ENCODE measurements around the gene MACROD2.
"Not testable (repeated sequence)": the region's sequence is repeated elsewhere in the genome, so short reads cannot be mapped to it uniquely, and the experiment has no call there.

MACROD2 gene

DNA sequence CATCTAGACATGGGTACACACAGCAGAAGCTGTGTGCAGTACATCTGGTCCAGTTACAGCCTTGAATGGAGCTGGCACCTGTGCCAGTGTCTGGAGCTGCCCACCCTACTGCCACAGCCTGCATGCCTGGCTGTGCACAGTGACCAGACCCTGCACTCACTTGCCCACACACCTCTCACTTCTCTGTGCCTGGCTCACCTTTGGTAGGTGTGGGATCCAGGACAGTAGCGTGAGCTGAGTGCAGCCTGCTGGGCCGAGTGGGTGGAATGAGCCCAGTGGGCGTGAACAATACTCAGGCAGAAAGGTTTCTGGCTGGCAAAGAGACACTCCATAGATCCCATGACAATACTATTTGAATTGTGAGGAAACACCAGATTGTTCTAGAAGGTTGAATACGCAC lies 1181.6 kb downstream of the MACROD2 start:
- no peak for DNase-seq (ENCODE audit: low spot score)

DNA sequence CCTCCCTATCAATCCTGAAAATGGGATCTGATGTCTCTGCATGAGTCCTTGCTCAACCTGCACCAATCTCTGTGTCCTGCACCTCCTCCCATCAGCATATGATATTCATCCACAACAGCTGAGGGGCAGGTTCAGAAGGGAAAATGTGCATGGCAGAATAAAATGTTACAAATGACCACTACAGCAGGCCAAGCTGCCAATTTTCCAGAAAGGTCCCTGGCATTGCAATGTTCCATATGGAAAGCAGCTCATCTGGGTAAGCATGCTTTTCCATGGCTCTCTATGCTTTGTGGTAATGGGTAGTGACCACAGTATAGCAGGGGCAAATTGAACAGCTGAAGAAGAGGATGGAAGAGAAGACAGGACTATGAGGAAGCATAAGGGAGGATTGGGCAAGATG lies 1183.3 kb downstream of the MACROD2 start:
- DNase-seq (ENCODE audit: low spot score) = no peak

DNA sequence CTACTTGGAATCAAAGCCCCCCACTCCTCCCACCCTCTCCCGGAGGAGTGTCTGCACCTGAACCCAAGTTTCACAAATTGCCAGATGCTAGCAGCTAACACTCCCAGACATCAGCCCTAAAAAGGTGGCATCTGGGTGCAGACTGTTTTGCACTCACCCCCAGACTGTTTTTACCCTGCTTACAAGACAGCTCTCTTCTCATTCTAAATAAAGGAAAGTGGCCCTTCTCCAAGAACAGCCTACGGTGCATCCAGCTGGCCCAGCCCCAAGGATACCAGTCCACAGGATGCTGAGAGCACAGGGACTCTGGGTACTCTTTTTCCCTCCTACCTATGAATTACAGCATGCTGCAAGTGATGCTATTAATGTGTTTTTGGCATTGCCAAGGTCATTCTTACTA lies 1184.1 kb downstream of the MACROD2 start:
- no peak for DNase-seq (ENCODE audit: low spot score)

DNA sequence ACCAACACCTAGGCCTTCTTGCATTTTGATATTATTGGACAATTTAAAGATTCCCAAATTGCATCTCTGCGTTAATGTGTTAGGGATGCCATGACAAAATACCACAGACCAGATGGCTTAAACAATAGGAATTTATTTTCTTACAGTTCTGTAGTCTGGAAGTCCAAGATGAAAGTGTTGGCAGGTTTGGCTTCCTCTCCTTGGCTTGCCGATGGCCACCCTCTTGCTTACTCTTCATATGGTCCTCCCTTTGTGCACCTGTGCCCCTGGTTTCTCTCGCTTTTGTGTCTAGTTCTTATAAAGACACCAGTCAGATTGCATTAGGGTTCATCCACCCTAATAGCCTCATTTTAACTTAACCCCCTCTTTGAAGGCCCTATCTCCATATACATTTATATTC lies 1184.5 kb downstream of the MACROD2 start:
- DNase-seq (ENCODE audit: low spot score) = no peak

DNA sequence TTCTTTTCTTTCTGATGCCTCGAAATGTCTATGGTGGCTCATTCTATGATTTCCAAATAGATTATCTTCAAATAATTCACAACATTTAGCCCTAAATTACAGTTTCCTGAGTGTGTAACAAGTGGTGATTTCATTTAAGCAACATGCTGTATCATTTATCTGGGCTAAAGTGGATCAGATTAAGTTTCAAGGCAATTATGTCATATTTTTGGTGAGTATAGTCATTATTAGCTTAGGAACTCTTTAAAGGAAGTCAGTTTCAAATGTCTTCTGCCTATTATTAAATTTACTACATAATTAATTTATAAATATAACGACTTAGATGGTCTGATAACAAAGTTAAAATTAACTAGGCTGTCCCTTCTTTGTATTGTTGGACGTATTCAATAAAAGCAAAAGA lies 1190.0 kb downstream of the MACROD2 start:
- DNase-seq (ENCODE audit: low spot score) = no peak

DNA sequence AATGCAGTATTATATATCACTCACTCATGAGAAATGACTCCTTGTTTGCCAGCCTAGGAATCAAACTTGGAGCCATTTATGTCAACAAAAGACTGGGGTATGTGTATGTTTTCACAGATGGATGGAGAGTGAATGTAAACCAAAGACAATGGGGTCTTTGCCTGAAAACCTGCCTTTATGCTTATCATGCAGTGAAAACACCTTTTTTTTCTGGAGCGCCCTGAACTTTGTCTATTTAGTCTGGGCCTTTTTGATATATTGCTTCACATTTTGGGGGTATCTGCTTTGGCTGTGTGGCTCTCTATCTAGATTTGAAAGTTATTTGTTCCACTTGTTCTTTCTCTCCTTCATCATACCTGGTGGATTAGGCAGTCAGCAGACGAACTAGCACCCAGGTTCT lies 1190.6 kb downstream of the MACROD2 start:
- DNase-seq (ENCODE audit: low spot score) = no peak

DNA sequence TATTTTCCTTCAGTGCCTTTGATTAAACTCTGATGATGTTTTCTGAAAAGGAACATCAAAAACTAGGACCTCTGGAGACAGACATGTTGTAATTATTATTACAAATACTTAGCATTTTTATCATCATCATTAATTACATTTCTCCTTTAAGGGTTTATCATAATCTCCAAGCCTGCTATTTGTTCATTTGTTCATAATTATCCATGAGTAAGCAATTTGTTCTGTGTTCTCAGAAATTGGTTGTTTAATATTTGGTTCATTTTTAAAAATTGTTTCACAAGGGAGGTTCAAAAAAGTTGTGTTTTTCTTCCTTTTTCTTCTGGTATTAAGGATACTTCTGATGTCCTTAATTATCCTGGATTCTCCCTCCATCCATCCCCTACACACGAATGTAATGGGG lies 1192.3 kb downstream of the MACROD2 start:
- DNase-seq (ENCODE audit: low spot score) = no peak

DNA sequence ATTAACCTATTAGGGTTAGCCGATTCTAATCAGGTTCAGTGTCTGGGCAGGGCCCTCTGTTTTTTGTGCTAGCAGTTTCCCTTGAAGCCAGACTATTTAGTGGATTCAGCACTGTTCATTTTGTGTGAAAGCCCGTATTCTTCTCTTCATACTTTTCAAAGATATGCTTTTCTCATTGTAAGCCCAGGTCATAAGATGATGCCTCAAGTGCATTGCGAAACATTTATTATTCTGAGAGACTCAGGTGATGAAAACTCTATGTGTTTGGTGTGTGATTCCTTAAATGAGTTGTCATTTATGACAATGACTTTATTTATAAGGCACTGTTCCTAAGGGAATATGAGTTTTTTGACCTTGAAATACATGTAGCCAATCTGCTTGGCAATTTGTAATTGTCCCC lies 1193.1 kb downstream of the MACROD2 start:
- DNase-seq (ENCODE audit: low spot score) = no peak

DNA sequence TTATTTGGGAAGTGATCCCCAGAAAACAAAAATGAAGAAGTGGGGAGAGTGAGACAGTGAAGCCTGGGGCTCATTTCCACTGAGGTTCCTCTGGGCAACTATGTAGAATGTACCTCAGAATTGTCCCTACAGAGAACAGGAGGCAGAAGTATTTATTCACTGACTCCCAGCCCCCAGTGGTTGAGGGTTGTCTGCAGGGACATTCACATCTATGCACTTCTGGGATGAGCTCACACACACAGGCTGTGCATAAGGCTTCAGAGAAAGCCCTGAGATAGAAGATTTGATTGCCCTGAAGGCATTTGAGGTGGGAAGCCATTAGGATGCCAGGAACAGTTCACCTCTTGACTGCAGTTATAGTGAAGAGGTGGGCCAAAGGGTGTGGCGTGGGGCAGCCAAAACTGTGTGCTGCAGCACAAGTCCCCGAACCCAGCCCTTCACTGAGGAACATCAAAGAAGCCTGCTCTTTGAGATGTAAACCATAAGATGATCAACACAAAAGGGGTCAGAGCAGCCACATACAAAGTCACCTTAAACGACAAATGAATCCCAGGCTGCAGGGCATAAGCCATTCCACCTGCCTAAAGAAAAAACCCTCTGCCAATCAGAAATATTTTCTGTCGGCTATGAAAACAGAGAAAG lies 1195.9 kb downstream of the MACROD2 start:
- no peak for DNase-seq (ENCODE audit: low spot score)

DNA sequence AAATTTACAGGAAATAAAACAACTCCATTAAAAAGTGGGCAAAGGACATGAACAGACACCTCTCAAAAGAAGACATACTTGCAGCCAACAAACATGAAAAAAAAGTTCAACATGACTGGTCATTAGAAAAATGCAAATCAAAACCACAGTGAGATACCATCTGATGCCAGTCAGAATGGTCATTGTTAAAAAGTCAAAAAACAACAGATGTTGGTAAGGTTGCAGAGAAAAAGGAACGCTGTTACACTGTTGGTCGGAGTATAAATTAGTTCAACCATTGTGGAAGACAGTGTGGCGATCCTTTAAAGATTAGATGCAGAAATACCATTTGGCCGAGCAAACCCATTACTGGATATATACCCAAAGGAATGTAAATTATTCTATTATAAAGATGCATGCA lies 1200.1 kb downstream of the MACROD2 start:
- DNase-seq (ENCODE audit: low spot score) = no peak

DNA sequence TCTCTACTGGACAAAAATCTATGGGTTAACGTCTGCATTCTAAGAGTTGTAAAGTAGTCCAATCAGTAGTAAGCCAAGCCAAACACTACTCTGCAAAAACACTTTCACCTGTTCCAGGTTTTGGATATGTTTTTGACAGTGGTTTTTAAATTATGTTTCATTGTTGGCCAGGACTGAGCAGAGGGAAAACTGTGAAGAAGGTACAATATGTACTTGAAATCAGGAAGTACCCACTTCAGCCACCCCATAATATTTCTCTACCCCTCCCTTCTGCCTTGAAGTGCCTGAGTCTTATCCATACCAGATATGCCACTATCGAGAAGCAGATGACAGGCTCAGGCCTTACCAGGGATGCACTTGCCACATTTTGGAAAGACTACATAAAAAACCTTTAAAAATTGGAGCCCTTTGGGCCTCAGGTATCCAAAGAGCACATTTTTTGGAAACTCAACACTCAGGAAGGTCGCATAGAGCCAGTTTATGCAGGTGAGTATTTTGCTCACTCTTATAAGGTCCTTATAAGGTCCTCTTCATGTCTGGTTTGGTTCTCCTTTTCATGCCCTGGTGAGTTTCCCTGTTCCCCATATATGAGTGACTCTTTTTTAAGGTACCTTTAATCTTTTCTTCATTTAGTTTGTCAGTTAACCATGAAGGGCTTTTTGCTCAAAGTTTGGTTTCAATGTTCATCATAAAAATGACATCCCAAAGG lies 1201.4 kb downstream of the MACROD2 start:
- DNase-seq (ENCODE audit: low spot score) = no peak

DNA sequence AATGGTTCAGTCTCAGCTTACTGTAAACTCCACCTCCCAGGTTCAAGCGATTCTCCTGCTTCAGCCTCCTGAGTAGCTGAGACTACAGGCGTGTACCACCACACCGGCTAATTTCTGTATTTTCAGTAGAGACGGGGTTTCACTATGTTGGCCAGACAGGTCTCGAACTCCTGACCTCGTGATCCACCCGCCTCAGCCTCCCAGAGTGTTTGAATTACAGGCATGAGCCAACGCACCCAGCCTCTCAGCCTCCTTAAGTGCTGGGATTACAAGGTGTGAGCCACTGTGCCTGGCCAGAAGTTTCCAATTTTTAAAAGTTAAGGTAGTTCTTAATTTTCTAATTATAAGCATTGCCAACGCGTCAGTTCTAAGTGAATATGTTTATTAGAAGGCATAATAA lies 1202.7 kb downstream of the MACROD2 start:
- not testable (repeated sequence) for DNase-seq (ENCODE audit: low spot score)

DNA sequence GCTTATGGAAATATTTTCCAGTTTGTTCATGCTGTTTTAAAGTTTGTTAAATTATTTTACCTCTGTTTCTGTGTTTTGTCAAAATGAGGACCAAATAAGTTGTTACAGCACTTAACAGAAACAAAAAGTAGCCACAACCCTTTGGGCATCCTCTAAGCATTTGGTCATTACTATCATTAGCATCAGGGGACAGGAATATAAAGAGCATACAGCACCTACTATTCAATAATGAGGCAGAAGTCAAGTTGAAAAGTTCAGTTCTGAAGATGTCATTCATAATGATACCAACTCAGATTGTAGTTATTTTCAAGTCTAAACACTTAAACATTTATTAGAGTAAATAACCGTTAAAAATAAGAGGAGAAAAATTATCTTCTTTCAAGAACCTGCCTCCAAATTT lies 1204.4 kb downstream of the MACROD2 start:
- DNase-seq (ENCODE audit: low spot score) = no peak

DNA sequence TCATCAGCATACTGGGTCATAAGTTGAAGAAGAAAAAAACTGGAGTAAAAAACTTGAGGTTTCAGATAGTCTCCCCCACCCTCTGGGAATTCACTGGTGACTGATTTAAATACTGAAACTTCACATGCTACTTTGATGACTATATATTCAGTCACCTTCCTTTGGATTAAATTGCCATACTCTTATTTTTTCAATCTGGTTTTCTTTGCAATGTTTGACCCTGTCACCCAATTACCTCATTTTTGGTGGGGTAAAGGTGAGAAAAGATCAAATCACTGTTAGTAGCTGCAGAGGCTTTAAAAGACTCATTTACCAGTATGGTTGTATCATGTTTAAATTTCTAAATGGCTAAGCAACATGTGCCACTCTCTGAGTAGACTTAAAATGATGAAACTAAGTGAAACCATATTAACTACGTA lies 1204.8 kb downstream of the MACROD2 start:
- DNase-seq (ENCODE audit: low spot score) = no peak

DNA sequence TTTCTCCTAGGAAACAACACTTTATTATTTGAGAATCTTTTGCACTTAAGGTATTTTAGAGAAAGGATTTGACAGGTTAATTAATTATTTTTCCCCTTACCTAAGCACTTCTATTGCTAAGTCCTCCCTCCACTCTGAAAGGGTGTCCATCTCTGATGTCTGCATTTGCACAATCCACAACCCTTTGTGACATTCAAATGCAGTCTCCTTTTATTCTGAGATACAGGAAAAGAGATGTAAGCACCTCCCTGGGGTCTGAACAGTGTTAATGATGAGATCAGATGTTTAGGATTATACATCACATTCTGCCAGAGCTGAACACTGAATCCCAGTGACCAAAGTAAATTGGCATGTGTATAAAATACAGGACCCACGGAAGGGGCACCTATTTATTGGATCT lies 1206.3 kb downstream of the MACROD2 start:
- DNase-seq (ENCODE audit: low spot score) = no peak

DNA sequence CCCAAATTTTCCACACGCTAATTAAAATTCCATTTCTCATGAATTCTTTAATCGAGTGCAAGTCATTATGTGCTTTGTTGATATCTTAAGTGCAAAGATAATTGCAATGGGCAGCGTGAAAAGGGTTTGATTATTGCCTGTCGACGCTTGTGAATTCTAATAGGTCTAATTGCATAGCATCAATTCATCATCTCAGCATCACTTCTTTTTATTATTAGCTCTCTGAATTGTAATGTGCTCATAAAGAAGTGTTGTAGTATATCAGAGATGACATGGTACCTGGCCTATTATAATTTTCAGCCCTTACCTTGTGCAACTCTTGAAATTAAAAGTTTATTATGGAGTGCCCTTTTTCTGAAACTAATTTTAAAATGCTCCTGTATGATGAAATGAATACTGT lies 1208.9 kb downstream of the MACROD2 start:
- DNase-seq (ENCODE audit: low spot score) = no peak

DNA sequence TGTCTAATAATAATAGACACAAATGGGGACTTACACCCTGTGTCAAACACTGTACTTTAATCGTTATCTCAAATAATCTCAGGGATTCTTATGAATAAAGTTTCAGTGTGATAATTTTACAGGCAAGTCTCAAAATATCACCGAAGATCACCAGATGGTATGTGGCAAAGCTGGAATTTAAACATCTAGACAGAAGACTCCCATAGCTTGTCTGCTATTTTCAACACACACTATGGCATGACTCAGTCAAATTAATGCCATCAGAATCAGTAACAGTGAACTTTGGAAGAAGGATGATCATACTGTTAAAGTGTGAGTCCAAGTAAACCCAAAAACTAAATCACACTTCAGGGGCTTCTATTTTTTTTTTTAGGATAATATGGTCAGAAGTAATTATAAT lies 1209.7 kb downstream of the MACROD2 start:
- no peak for DNase-seq (ENCODE audit: low spot score)

DNA sequence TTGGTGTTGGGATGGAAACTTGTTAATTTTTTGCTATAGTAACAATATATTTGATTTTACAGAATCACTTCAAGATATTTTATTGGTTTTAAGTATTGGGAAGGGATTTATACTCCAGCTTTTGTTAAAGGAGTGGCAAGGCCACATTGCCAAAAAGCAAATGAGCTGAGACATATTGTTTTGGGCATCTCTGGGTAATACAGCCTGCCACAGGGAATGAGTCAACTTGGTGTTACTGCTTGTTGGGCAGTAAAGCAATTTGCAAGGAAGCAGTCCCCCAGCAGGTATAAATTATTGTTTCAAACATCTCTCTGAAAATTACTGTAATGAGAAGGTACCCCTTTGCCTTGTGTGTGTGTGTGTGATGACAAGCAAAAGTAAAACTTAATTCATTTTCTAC lies 1210.4 kb downstream of the MACROD2 start:
- DNase-seq (ENCODE audit: low spot score) = no peak

DNA sequence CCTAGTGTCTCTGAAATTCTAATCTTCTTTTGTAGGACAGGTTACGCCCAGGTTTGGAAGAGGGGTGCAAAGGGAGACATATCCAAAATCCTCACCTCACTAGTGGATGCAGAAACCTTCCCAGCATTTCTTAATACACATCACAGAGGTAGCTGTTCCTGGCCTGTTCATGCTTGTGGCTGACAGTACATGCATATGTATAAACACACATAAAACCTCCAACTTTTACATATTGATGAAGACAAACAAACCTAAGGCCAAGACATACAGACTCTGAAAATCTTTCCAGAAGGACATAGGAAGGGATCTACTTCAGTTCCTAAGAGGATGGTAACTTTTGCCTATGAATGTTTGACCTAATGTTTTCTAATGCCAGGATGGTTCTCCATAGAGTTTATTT lies 1214.2 kb downstream of the MACROD2 start:
- DNase-seq (ENCODE audit: low spot score) = no peak

DNA sequence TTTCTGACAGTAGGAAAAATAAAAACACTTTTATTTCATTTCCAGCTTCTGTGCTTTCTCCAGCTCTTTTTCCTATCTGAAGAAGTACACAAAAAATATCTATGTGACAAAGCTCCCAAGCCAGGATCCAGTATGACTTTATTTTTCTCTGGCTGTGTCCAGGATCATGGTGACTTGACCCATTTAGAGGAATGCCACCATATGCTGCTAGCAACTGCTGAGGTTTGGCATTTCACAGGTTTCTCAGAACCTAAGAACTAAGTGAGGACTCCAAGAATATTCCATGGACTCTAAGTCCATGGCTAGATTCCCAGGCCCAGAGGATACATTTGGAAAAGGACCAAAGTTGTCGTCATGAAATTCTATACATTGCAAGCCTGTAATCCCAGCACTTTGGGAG lies 1218.7 kb downstream of the MACROD2 start:
- DNase-seq (ENCODE audit: low spot score) = no peak

DNA sequence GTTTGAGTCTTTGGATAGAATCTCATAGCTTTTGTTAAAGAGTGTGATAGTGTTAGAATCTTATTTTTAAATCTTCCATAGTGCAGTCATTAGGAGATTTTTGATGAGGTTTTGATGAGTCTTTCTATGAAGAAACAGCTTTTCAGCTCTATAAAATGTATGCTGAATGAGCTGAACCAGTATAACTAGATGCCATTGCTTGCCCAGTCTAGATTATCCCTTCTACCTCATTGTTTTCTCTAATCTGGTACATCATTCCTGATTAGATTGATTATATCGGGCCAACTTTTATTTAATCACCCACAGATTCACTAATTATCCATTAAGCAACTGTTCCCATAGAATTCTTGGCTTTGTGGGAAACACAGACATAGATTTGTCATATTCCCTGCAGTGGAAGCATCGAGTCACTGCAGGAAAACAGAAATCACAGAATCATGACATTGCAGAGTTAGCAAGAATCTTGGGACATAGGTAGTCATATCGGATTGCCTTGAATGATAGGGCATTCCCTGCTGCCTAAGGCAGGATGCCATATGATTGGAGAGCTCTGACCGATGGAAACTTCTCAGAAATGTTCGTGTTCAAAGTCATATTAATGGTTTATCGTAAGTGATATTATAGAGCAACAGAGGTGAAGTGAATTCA lies 1224.8 kb downstream of the MACROD2 start:
- DNase-seq (ENCODE audit: low spot score) = no peak

DNA sequence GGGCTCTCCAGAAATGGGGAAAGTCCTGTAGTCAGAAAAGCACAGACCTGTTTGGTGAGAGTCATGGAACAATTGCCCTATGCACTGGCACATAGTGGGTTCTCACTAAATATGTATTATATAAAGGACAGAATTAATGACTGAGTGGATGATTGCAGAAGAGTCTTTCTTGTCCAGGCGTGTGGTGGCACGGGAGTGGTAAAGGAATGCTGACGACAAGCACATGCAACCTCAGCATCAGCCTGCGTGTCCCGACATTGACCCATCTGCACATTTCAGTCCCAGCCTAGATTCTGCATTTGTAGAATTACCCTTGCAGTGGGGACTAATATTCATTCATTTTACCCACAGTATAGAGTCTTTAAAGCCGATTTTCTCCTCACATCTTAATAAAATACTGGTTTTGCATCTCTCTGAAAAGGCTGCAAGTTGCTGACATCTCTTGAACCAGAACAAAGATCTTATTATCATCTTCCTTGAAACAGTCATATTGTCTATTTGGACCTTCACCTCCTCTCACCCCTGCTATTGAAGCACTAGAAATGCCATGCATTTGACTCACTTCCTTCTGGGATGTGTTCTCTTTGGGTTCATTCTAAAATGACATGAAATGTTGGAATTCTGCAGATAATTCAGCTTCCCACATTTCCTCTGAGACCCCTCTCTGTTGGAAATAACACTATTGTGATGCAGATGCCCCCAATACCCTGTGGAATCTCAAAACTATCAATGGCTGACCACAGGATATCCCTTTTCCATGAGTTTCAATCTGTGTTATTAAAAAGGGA lies 1225.7 kb downstream of the MACROD2 start:
- DNase-seq (ENCODE audit: low spot score) = no peak
